ENCODE results near the gene C19orf25.

Gene C19orf25

DNA sequence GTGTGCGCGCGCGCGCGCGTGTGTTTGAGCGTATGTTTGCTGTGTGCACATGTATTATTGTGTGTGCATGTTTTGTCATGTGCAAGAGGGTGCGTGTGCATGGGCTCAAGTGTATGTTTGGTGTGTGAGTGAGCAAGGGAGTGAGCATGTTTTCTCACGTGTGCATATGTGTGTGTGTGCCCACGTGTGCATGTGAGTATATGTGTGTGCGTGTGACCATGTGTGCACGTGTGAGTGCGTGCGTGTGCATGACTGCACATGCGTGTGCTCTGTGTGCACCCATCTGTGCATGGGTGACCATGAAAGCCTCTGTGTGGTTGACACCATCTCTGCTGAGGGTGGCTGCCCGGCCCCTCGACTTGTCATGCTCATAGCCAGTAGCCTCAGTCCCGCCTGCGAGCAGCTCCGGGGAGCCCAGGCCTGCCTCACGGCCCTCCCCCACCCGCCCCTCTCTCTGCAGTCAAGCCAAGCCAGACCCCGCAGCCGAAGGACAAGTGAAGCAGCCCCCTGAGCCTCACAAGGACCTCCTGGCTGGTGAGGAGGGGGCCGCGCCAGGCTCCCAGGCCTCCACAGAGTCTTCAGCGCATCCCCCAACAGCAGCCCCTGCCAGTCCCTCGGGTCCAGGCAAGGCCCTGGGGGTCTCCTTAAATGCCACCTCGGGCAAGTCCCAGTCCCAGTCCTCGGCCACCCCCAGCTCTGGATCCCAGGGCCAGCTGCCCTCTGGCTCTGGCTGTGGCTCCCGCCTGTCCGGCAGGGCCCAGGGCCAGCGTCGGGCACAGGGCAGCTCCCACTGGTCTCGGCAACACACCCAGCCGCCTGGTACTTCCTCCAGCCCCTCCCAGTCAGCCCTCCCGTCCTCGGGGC is 17.9 kb upstream of the C19orf25 start:
- no peak for DNase-seq (ENCODE audit: low spot score)

- DNase-seq (ENCODE audit: low spot score), result no peak
These were observed 17.0 kb upstream of the C19orf25 start for GRCh38 chr19:1495799-1496713.

DNA sequence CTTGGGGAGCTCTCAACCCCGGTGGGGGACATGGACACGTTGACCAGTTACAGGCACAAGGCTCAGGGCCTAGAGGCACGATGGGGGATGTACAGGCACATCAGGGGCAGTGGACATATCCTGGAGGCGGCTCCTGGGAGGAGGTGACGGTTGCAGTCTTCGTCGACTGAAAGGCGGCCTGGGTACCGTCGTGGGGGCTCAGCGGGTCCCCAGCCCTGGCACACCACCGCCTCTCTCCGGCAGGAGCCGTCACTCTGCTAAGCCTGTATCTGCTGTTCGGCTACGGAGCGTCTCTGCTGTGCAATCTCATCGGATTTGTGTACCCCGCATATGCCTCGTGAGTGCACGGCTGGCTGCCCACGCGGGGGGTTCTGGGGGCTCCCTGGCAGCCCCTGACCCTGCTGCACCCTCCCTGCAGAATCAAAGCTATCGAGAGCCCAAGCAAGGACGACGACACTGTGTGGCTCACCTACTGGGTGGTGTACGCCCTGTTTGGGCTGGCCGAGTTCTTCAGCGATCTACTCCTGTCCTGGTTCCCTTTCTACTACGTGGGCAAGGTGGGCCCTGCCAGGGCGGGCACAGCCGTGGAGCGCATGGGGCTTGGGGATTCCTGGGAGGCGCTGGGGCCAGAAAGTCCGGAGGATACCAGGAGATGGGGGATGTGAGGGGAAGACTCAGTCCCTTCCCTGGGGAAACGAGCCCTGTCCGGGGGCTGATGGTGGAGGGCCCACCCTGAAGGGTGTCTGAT is 16.2 kb upstream of the C19orf25 start:
- DNase-seq (ENCODE audit: low spot score), result no peak

DNA sequence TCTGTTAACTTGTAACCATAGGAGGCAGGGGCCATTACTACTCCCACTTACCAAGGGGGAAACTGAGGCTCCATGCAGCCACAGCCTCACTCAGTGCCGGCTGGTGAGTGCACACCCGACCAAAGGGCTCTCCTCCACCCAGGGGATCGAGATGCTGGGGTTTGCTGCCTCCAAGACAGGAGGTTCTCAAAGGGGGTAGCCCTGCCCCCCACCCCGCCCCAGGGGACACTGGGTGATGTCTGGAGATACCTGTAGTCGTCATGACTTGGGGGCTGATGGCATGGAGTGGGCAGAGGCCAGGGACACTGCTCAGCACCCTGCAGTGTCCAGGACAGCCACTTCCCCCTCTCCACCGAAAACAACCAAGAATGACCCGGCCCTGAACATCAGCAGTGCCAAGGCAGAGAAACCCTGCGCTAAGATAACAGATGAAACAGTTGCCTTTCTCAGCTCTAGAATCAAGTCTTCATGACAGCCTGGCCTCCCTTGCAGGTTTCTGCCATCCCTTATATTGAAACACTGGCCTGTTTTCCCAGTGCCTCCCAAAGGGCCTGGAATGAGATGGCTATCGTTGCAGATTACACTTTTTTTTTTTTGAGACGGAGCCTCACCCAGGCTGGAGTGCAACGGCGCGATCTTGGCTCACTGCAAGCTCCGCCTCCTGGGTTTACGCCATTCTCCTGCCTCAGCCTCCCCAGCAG is 15.2 kb upstream of the C19orf25 start:
- no peak for DNase-seq (ENCODE audit: low spot score)

GRCh38 chr19:1492474-1493006 is 13.5 kb upstream of the C19orf25 start:
- no peak for DNase-seq (ENCODE audit: low spot score)

DNA sequence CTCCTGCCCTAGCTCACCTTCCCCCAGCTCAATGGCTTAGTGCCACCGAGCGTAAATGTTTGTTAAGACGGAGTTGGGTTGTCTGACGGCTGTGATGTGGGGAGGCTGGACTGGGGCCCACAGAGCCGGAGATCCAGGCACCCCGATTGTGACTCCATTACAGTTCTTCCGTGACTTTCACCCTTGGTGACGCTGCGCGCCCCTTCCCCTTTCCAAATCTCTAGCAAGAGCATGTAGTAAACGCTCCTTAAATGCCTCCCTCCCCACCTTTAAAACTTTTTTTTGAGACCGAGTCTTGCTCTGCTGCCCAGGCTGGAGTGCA is 12.8 kb upstream of the C19orf25 start:
- no peak for DNase-seq (ENCODE audit: low spot score)

GRCh38 chr19:1491114-1491848 is 12.3 kb upstream of the C19orf25 start, which contains the start of gene REEP6:
REEP6 (plus strand) TSS chr19:1491181; CDS start chr19:1491270, 89 bp downstream.
- no peak for DNase-seq (ENCODE audit: low spot score)

DNA sequence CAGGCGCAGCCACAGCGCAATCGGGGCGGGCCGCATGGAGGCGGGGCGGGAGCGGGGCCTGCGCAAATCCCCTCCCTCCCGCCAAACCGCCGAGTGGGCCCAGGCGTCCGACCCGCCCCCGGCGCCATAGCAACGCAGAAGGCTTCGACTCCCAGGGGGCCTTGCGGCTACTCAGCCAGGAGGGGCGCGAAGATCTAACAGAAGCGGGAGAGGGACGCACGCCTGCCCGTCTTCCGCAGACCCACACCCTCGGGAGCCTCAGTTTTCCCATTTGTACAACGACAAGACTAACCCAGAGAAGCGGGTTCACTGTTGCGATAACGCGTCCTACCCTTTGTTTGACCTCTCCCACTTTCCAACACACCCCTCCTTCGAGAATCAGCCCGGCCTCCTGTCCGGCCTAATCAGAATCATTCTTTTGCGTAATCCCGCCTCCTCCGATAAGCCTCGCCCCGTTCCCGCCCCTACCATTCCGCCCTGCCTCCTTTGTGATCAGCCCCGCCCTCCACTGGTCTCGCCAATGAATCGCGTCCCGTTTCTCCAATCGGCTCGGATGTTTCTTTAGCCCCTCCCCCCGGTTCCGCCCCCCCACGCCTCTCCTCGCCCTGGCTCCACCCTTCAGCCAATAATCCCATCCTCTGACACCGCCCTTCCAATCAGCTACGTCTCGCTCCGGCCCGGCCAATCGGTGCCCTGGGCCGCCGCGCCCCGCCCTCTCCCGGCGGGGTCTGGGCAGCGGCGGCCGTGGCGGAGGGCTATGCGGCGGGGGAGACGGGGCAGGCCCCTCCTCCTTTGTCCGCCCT is 11.5 kb upstream of the C19orf25 start, which contains the start of gene PCSK4:
Gene PCSK4 (minus strand): TSS at position 40 of the 803 bp plus-strand sequence. CDS start 4 bp downstream, at position 36.
- DNase-seq (ENCODE audit: low spot score), result peak; percentile 98

GRCh38 chr19:1489463-1490310 is 10.7 kb upstream of the C19orf25 start:
- no peak for DNase-seq (ENCODE audit: low spot score)

DNA sequence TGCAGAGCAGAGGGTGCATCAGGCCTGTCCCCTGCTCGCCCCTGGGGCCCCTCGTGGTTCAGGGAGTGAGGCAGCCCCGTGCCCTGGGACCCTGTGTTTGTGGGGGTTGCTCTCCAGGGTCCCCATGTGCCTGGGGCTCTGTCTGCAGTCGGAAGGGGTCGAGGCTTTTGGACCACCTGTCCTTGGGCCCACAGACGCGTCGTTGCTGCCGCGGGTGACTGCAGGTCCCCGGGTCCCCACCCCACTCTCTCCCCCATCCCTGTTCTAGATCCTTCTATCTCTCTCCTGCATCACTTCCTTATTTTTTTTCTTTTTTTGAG is 9.2 kb upstream of the C19orf25 start:
- no peak for DNase-seq (ENCODE audit: low spot score)

- DNase-seq (ENCODE audit: low spot score), result no peak
These were observed 8.7 kb upstream of the C19orf25 start for GRCh38 chr19:1487576-1488281.

- DNase-seq (ENCODE audit: low spot score), result no peak
These were observed 7.9 kb upstream of the C19orf25 start for GRCh38 chr19:1486720-1487575.

DNA sequence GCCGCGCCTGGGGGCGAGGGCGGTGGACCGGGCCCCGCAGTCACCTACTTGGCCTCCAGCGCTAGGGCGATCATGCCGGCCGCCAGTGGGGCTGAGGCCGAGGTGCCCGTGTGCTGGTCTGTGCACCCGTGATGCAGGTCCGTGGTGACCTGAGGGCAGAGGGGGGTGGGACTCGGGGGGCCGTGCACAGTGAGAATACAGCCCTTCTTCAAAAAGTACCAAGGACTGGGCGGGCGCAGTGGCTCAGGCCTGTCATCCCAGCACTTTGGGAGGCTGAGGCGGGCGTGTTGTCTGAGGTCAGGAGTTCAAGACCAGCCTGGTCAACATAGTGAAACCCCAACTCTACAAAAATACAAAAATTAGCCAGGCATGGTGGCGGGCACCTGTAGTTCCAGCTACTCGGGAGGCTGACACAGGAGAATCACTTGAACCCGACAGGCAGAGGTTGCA is 5.0 kb upstream of the C19orf25 start:
- no peak for DNase-seq (ENCODE audit: low spot score)

- DNase-seq (ENCODE audit: low spot score), result no peak
These were observed 4.3 kb upstream of the C19orf25 start for GRCh38 chr19:1483131-1483978.

GRCh38 chr19:1482361-1483130 is 3.5 kb upstream of the C19orf25 start:
- no peak for DNase-seq (ENCODE audit: low spot score)
